Fibroblast of skin of right biceps (primary cell): ENCODE data around the gene PTH1R.

Experiments
- DNase-seq: peaks from one replicate; pipeline ENCODE4 v3.0.0-alpha.2; 2013

The PTH1R gene

DNA sequence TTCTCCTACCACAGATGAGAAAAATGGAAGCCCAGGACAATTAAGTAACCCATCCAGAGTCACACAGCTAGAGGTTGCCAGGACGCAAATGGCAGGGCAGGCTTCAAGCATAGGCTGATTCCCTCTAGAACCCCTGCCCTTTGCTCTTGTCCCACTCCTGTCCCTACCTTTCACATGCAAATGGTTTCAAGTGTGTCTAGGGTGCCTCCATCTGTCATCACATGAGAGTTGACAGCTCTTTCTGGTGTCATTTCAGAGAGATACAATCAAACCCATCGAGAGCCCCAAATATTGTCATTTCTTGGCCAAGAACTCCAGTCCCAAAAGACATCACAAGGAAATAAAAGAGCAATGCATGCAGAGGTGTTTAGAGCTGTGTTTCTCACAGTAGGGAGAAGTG, 75.3 kb downstream of the PTH1R start:
- no peak for DNase-seq
